HAP-1 (cell line): ENCODE data around the gene KANK2.
A peak's percentile ranks its signal among the peaks of the same experiment; 100 is the strongest.

Experiments
- DNase-seq, 2 experiments: peaks; one replicate each; pipeline ENCODE4 v3.0.0-alpha.2; 2016 to 2020; ENCODE audit warnings: low spot score in 2 of 2
- H3K27me3 ChIP-seq: fragments of 250-450 bp; sonication (Bioruptor Pico); 2 replicates; pipeline ENCODE4 v1.5.1; 2020; ENCODE audit warnings: low read depth, mild to moderate bottlenecking, moderate library complexity
- H3K36me3 ChIP-seq: fragments of 250-450 bp; sonication (Bioruptor Pico); replicated peaks from 2 replicates; pipeline ENCODE4 v1.5.1; 2020; ENCODE audit warnings: mild to moderate bottlenecking
- H3K4me1 ChIP-seq: fragments of 250-450 bp; sonication (Bioruptor Pico); 2 replicates; pipeline ENCODE4 v1.5.1; 2020; ENCODE audit warnings: mild to moderate bottlenecking
- H3K4me3 ChIP-seq: fragments of 250-450 bp; sonication (Bioruptor Pico); 2 replicates; pipeline ENCODE4 v1.5.1; 2020; ENCODE audit warnings: mild to moderate bottlenecking, moderate library complexity
- H3K9me3 ChIP-seq: fragments of 250-450 bp; sonication (Bioruptor Pico); 2 replicates; pipeline ENCODE4 v1.5.1; 2020; ENCODE audit warnings: mild to moderate bottlenecking, moderate library complexity
- in situ Hi-C: fragments of 300-500 bp; cut with MboI; formaldehyde crosslinking; loops from 3 replicates; pipeline ENCODE4 v1.14.3; 2020; ENCODE audit warnings: low sequenced_read_pairs, inconsistent platforms, mixed read lengths

Gene KANK2

DNA sequence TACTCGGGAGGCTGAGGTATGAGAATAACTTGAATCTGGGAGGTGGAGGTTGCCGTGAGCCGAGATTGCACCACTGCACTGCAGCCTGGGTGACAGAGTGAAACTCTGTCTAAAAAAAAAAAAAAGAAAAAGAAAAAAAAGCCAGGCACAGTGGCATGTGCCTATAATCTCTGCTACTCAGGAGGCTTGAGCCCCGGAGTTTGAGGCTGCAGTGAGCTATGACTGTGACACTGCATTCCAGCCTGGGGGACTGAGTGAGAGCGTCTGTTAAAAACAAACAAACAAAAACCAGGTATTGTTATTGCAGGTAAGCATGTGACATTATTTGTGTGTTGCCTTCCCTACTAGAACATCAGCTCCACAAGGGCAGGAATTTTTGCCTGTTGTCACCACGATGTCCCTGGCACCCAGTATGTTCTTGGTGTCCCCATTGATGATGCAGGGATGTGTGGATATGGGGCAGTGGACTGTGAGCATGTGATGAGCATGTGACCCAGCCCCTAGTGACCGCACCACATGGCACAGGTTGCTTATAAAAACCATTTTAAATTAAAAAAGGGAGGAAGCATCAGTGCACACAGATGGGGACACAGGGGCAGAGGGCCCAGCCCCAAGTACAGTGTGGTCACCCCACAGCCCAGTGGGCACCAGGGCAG, 1.6 kb upstream of the KANK2 start:
- H3K4me1 ChIP-seq, result peaks cover 6% of the 10 kb centered on the region; the same call in 1 of the 2 replicates
- no peak overlapping the region for H3K4me3 ChIP-seq
- no peaks in the 10 kb centered on the region; the same call in 1 of the 2 replicates for H3K36me3 ChIP-seq
- H3K27me3 ChIP-seq, result no peaks in the 10 kb centered on the region
- H3K9me3 ChIP-seq, result no peaks in the 10 kb centered on the region
- in situ Hi-C loops, result no loop called here
- DNase-seq, result no peak

DNA sequence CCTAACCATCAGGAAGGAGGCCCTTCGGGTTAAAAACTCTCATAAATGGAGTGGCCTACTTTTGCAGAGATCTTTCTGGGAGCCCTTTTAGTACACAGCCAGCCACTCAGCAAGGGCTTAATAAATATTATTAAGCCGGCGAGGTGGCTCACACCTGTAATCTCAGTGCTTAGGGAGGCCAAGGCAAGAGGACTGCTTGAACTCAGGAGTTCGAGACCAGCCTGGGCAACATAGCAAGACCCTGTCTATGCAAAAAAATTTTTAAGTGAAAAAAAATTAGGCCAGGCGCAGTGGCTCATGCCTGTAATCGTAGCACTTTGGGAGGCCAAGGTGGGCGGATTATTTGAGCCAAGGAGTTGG, 810 bp upstream of the KANK2 start:
- in situ Hi-C loops, result no loop called here
- H3K4me3 ChIP-seq, result peak overlapping the region; percentile 58
- no peak for DNase-seq

DNA sequence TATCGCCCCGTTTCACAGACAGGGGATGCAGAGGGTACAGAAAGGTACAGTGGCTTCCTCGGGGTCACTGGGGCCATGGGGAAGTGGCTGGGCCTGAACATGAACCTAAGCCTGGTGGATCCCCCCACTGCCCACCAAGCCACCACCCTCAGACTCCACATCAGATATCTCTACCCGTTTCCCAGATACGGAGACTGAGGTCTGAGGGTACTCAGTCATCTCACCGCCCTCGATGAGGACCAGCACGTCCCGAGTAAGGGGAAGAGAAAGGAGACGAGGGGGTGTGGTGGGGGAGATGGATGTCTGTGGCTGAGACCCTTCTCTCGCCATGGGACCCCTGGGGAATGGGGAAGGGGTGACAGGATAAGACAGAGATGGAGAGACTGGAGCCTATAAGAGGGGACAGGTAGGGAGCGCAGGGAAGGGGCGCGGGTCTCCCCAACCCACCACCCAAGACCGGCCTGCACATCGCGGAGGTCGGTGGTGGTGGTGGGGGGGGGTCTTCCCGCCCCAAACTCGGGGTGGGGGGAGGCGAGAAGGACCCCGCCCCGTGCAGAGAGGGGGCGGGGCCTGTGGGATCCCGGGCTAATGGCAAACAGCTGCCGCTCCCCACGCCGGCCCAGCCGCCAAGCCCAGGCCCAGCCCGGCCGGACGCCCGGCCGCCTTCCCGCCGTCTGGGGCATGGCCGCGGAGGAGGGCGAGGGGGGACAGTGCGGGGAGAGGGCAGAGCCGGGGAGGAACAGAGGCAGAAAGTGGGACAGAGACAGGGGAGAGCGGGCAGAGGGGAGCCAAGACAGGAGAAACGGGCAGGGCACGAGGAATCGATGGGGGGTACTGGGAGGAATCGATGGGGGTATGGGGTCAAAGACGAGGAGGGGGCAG, 698 bp downstream of the KANK2 start:
- in situ Hi-C loops, result no loop called here
- peak in 1 of 2 experiments; percentile 47 for DNase-seq
- peak overlapping the region; percentile 58 for H3K4me3 ChIP-seq
- peaks cover under 1% of the 10 kb centered on the region; the same call in 1 of the 2 replicates for H3K36me3 ChIP-seq
- no peaks in the 10 kb centered on the region for H3K27me3 ChIP-seq
- H3K9me3 ChIP-seq, result no peaks in the 10 kb centered on the region
- peaks cover 6% of the 10 kb centered on the region; the same call in 1 of the 2 replicates for H3K4me1 ChIP-seq

More for the DNA sequence above, 810 bp upstream of the KANK2 start:
- Histone ChIP-seq H3K4me1 (peaks cover 6% of the 10 kb centered on the region; the same call in 1 of the 2 replicates), H3K36me3 (no peaks in the 10 kb centered on the region; the same call in 1 of the 2 replicates), H3K27me3 (no peaks in the 10 kb centered on the region), H3K9me3 (no peaks in the 10 kb centered on the region)

DNA sequence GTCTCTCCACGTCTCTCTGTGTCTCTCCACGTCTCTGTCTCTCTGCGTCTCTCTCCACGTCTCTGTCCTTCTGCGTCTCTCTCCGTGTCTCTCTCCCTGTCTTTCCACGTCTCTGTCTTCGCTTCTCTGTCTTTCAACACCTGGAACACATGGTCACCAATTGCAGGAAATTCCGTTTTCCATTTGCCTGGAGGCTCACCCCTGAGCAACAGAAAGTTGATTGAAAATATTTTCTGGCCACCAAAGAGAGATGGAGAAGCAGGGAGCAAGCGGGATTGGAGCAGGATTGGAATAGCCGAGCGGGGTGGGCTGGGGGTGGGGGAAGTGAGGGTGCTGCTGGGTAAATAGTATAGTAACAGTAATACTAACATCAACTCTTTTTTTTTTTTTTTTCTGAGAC, 1.7 kb downstream of the KANK2 start:
- DNase-seq, result no peak
- in situ Hi-C loops, result no loop called here
- H3K9me3 ChIP-seq, result no peaks in the 10 kb centered on the region
- H3K27me3 ChIP-seq, result no peaks in the 10 kb centered on the region
- peaks cover 6% of the 10 kb centered on the region; the same call in 1 of the 2 replicates for H3K4me1 ChIP-seq
- peaks cover 4% of the 10 kb centered on the region; the same call in 1 of the 2 replicates for H3K36me3 ChIP-seq
- H3K4me3 ChIP-seq, result no peak overlapping the region

DNA sequence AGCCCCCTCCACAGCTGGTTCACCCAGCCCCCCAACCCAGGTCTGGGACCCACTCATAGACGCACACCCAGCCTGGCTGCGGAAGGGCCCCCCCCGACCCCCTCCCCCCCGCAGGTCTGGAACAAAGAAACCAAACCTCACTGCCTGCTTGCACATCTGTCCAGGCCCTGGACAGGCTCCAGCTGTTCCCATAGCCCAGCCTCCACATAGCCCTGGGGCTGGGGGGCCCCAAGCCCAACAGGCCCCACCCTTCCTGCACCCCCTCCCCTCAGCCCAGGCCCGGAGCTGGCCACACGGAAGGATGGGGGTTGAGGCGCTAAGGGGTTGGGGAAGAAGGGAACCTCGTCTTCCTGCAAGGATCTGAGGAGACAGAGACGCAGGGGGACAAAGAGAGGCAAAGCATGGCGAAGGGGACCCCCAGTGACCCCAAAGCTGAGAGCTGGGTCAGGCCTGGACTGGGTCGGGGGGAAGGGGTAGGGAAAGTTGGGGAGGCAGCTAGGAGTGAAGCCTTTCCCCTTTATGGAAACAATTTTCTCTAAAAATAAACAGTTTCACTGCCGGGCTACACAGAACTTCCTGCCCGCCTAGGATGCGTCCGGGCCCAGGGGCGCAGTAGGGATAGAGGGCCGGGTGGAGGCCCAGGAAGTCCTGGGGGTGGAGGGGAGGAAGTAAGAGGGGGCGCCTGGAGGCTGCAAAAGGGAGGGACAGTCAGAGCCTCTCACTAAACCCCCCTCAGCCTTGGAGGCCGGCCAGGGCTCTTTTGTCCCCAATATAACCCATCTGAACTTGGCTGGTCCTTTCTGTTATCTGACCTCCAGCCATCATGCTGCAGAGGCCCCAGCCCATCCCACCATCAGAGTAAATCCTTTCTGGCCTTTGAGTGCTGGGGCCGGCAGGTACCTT, 2.4 kb downstream of the KANK2 start:
- Histone ChIP-seq H3K27me3 (no peaks in the 10 kb centered on the region), H3K36me3 (0 out of 2 replicates have a peak, but pooled peaks cover 7% of the 10 kb centered on the region), H3K4me3 (no peak overlapping the region), H3K4me1 (peaks cover 6% of the 10 kb centered on the region; the same call in 1 of the 2 replicates), H3K9me3 (no peaks in the 10 kb centered on the region)
- in situ Hi-C loops, result no loop called here
- no peak for DNase-seq

DNA sequence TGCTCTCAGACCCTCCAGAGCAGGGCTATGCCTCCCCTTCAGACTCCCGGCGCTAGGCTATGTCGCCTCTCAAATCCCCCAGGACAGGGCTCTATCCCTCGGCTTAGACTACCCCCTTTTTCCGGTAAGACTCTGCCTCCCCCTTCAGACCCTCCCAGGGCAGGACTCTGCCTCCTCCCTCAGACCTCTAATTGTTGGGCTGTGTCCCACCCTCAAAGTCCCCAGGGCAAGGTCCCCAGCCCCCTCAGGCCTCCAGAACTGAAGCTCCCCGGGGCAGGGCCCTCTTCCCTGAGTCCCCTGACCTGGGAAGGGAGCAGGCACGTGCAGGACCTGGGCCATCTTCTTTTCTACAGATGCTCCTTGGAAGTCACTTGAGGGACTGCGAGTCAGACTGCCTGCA, 3.2 kb downstream of the KANK2 start:
- Histone ChIP-seq H3K4me3 (no peak overlapping the region), H3K36me3 (0 out of 2 replicates have a peak, but pooled peaks cover 7% of the 10 kb centered on the region), H3K9me3 (no peaks in the 10 kb centered on the region), H3K4me1 (peaks cover 6% of the 10 kb centered on the region; the same call in 1 of the 2 replicates), H3K27me3 (no peaks in the 10 kb centered on the region)
- in situ Hi-C loops, result no loop called here
- DNase-seq, result no peak

DNA sequence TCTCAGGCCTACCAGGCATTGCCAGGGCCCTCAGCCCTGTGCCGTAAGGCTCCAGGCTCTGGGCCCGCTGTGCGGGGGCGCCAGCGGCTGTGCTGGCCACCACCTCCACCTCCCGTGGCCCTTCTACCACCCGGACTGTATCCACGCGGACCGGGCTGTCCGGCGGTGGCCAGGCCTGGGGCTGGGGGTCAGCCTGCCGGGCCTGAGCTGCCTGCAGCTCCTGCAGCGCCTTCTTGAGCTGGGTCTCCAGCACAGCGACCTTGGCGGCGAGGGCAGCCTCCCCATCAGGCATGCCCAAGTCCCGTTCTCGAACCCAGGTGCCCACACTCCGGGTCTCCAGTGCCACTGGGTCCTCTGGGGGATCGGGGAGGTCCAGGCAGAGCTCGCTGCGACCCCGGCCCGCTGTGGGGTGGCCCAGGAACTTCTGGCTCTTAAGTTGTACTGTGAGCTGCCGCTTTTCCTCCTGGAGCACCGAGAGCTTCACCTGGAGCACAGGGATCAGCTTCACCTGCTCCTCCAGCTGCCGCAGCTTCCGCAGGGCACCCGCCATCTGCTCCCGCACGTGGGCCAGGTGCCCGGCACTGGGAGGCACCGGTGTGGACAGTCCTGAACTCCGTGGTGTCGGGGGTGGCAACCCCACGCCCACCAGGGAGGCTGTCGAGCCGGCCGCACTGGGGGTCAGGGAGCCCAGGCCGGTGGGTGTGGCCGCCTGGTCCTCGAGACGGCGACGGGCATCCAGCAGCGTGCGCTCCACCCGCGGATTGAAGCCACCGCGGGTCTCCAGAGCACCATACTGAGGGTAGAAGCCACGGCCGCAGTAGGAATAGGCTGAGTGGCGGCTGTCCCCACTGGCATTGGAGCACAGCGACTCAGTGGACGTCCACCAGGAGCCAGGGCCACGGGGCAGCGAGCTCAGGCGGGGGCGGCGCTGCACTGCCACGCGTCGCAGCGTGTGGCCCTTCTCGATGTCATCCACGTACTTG, 4.1 kb downstream of the KANK2 start:
- no peak overlapping the region for H3K4me3 ChIP-seq
- DNase-seq, result no peak
- peaks cover 6% of the 10 kb centered on the region; the same call in 1 of the 2 replicates for H3K4me1 ChIP-seq
- 0 out of 2 replicates have a peak, but pooled peaks cover 7% of the 10 kb centered on the region for H3K36me3 ChIP-seq
- H3K27me3 ChIP-seq, result no peaks in the 10 kb centered on the region
- no peaks in the 10 kb centered on the region for H3K9me3 ChIP-seq
- in situ Hi-C loops, result no loop called here

DNA sequence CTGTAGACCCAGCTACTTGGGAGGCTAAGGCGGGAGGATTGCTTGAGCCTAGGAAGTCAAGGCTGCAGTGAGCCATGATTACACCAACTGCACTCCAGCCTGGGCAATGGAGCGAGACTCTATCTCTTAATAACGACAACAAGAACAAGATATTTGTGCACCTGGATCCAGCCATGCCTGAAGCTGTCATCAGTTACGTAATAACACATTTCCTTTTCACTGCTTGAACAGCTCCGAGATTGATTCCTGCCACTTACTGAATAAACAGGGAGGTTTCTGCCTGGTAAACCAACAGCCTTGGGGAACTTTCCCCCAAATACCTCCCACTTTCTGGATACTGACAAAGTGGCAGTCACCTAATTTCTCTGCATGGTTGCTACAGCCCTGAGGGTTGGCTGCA, 5.4 kb downstream of the KANK2 start:
- Histone ChIP-seq H3K4me1 (0 out of 2 replicates have a peak, but pooled peaks cover 3% of the 10 kb centered on the region), H3K27me3 (no peaks in the 10 kb centered on the region), H3K9me3 (no peaks in the 10 kb centered on the region), H3K4me3 (no peak overlapping the region), H3K36me3 (0 out of 2 replicates have a peak, but pooled peaks cover 7% of the 10 kb centered on the region)
- in situ Hi-C loops, result no loop called here
- no peak for DNase-seq

DNA sequence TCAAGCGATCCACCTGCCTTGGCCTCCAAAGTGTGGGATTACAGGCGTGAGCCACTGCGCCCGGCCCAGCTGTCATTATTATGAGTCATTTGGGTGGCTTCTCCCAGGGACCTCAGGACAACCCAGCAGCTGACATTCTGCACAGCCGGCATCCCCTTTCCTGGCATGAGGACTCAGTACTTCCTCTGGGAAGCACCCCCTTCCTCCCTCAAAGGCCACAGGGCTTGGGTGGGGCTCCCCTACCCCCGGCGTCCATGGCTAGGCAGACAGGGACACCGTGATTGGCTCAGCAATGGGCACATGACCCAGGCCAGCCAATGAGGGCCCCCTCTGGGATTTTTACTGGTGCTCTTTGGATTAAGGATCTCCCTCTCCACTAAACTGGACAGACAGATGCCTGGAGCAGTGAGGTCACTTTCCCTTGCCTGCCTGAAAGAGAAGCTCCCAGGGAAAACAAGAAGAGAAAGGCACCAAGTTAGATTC, 6.0 kb downstream of the KANK2 start:
- Histone ChIP-seq H3K9me3 (no peaks in the 10 kb centered on the region), H3K27me3 (no peaks in the 10 kb centered on the region), H3K4me1 (0 out of 2 replicates have a peak, but pooled peaks cover under 1% of the 10 kb centered on the region), H3K36me3 (0 out of 2 replicates have a peak, but pooled peaks cover 7% of the 10 kb centered on the region), H3K4me3 (no peak overlapping the region)
- DNase-seq, result peak in 1 of 2 experiments; percentile 65
- in situ Hi-C loops, result no loop called here

DNA sequence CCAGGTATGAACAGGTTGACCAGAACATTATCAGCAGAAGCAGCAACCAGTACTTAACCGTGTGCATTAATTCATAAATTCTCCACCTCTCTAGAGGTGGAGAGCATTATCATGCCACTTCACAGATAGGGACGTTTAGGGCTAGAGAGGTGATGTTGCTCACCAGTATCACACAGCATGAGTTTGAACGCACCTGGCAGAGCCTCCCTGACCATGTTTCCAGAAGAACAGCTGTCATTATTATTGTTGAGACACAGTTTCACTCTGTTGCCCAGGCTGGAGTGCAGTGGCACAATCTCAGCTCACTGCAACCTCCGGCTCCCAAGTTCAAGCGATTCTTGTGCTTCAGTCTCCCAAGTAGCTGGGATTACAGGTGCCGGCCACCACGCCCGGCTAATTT, 6.8 kb downstream of the KANK2 start:
- in situ Hi-C loops, result no loop called here
- 0 out of 2 replicates have a peak, but pooled peaks cover 7% of the 10 kb centered on the region for H3K36me3 ChIP-seq
- no peak overlapping the region for H3K4me3 ChIP-seq
- no peaks in the 10 kb centered on the region for H3K4me1 ChIP-seq
- DNase-seq, result no peak
- no peaks in the 10 kb centered on the region for H3K9me3 ChIP-seq
- H3K27me3 ChIP-seq, result no peaks in the 10 kb centered on the region

DNA sequence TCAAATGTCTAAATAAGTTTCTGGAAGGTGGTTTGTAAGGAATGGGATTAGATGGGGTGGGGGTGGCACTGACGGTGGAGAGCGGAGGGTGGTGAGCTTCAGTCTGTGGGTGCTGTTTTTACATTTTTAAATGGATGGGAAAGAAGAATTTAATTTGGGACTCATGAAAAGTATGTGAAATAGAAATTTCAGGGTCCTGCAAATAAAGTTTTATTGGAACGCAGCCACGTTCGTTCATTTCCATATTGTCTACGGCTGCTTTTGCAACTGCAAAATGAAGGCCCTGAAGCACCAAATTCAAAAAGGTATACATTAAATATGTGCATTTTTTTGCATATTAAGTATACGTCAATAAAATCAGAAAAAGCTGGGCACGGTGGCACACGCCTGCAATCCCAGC, 9.9 kb downstream of the KANK2 start:
- in situ Hi-C loops, result no loop called here
- Histone ChIP-seq H3K4me3 (no peak overlapping the region), H3K4me1 (no peaks in the 10 kb centered on the region)

DNA sequence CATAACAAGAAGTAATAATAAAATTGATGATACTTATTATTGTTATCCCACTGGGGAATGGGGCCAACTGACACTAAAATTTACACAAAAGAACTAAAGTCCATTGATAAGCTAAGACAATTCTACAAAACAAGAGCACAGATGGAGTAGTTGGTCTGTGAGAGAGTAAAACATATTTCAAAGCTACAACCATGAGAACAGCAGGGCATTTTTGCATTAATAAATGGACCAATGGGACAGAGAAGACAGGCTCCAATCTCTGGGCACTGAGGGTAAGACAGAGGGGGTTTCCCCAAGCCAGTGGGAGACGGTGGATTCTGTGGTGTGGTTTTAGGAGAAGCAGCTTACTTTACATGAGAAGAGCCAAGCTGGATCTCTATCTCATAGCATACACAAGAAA, 14.4 kb downstream of the KANK2 start:
- Histone ChIP-seq H3K4me1 (no peaks in the 10 kb centered on the region), H3K4me3 (no peak overlapping the region), H3K27me3 (no peaks in the 10 kb centered on the region), H3K9me3 (peaks cover 4% of the 10 kb centered on the region; the same call in 1 of the 2 replicates), H3K36me3 (no peaks in the 10 kb centered on the region)
- in situ Hi-C loops, result no loop called here
- DNase-seq, result no peak

More for the DNA sequence above, 9.9 kb downstream of the KANK2 start:
- Histone ChIP-seq H3K9me3 (peaks cover 4% of the 10 kb centered on the region; the same call in 1 of the 2 replicates), H3K27me3 (no peaks in the 10 kb centered on the region), H3K36me3 (0 out of 2 replicates have a peak, but pooled peaks cover 7% of the 10 kb centered on the region)
- no peak for DNase-seq
